ENCODE results near the gene UBAP2. TPM values are rescaled to one million over a fixed set of nuclear protein-coding genes. Genes with fewer than 3 reads are reported as not detected.

Gene UBAP2
- polyA plus RNA-seq, 1 of the 3 experiments (the other 2 are of a cell fraction): 15.8 TPM

- no peaks in the 10 kb centered on the region for H3K9me2 ChIP-seq
- no peak for DNase-seq
- no peaks in the 10 kb centered on the region for H3K9me3 ChIP-seq
- no peaks in the 10 kb centered on the region for H3K27me3 ChIP-seq (ENCODE audit: insufficient read depth)
- H3K9ac ChIP-seq: no peak overlapping the region
- peaks cover 98% of the 10 kb centered on the region for H3K79me2 ChIP-seq (ENCODE audit: insufficient read depth)
- H3K36me3 ChIP-seq (replicated peaks in 1 of 2; ENCODE audit: control insufficient read depth in 1 of 2, insufficient read depth in 2 of 2, low read length in 1 of 2): peaks cover 10 to 44% of the 10 kb centered on the region in 2 experiments
- H3K4me2 ChIP-seq: no peak overlapping the region
- peaks cover 75% of the 10 kb centered on the region for H4K20me1 ChIP-seq (ENCODE audit: insufficient read depth)
- H2AFZ ChIP-seq (ENCODE audit: low read depth): no peak overlapping the region
- 94% methylated on average over 1 of the region's 1 CpG for WGBS (ENCODE audit: low lambda C conversion rate)
- no peak overlapping the region for H3K4me3 ChIP-seq (ENCODE audit: low read depth in 2 of 2, low read length in 1 of 2)
- ChIA-PET POLR2A (no interaction called here), CTCF (interaction anchor here (1.1 to 2.8 kb wide), 2 partner anchors 12 to 19 kb away, joined by 4 to 8 read pairs; no protein-coding TSS in a partner anchor)
- TF ChIP-seq JUND (IDR thresholded peaks at IDR 0.05) (no peak), EP300 (IDR thresholded peaks at IDR 0.05; ENCODE audit: borderline replicate concordance in 1 of 2, low read depth in 1 of 2, low read length in 1 of 2) (no peak), TCF12 (IDR thresholded peaks at IDR 0.05) (no peak), REST (IDR thresholded peaks at IDR 0.05; ENCODE audit: low read depth, low read length) (no peak), NRF1 (IDR thresholded peaks at IDR 0.05; ENCODE audit: low read depth, low read length) (no peak)
- no peak overlapping the region for H3K27ac ChIP-seq (ENCODE audit: low read depth in 2 of 2, low read length in 1 of 2)
- H3F3A ChIP-seq (replicated peaks; ENCODE audit: insufficient read depth): peaks cover 6% of the 10 kb centered on the region
- H3K4me1 ChIP-seq (ENCODE audit: control insufficient read depth in 1 of 2, insufficient read depth in 2 of 2, low read depth in 1 of 2, low read length in 1 of 2): no peaks in the 10 kb centered on the region
Observed at GRCh38 chr9:33905137-33905536, 143.6 kb downstream of the UBAP2 start.

- Histone ChIP-seq H3K4me1 (ENCODE audit: control insufficient read depth in 1 of 2, insufficient read depth in 2 of 2, low read depth in 1 of 2, low read length in 1 of 2) (no peaks in the 10 kb centered on the region), H3K27ac (ENCODE audit: low read depth in 2 of 2, low read length in 1 of 2) (no peak overlapping the region), H4K20me1 (ENCODE audit: insufficient read depth) (peaks cover 63% of the 10 kb centered on the region), H2AFZ (ENCODE audit: low read depth) (no peak overlapping the region), H3K4me2 (no peak overlapping the region), H3K27me3 (ENCODE audit: insufficient read depth) (no peaks in the 10 kb centered on the region), H3K4me3 (ENCODE audit: low read depth in 2 of 2, low read length in 1 of 2) (no peak overlapping the region), H3K9me2 (no peaks in the 10 kb centered on the region), H3K9me3 (no peaks in the 10 kb centered on the region), H3K9ac (no peak overlapping the region), H3F3A (replicated peaks; ENCODE audit: insufficient read depth) (peaks cover 12% of the 10 kb centered on the region), H3K79me2 (ENCODE audit: insufficient read depth) (peaks cover 98% of the 10 kb centered on the region), H3K36me3 (replicated peaks in 1 of 2; ENCODE audit: control insufficient read depth in 1 of 2, insufficient read depth in 2 of 2, low read length in 1 of 2) (peaks cover 15 to 59% of the 10 kb centered on the region in 2 experiments)
- CTCF ChIA-PET: interaction anchor here (1.1 to 1.6 kb wide), 3 partner anchors 11 to 19 kb away, joined by 3 to 4 read pairs (median 3); no protein-coding TSS in a partner anchor
- DNase-seq: no peak
- POLR2A ChIA-PET: interaction anchor here (0.6 kb wide), 1 partner anchor 90 kb away, joined by 4 read pairs; no protein-coding TSS in a partner anchor
- TF ChIP-seq TAF1 (IDR thresholded peaks at IDR 0.05; ENCODE audit: borderline replicate concordance, low read depth, low read length) (no peak), NRF1 (IDR thresholded peaks at IDR 0.05; ENCODE audit: low read depth, low read length) (no peak), JUND (IDR thresholded peaks at IDR 0.05) (no peak), ZBTB33 (IDR thresholded peaks at IDR 0.05; ENCODE audit: borderline replicate concordance, low read depth) (no peak)
- 89% methylated on average over 4 of the region's 4 CpGs for WGBS (ENCODE audit: low lambda C conversion rate)
Observed at GRCh38 chr9:33903157-33903780, 145.4 kb downstream of the UBAP2 start.
